ENCODE results near the gene HLCS.

- TF ChIP-seq, protein P1, sequence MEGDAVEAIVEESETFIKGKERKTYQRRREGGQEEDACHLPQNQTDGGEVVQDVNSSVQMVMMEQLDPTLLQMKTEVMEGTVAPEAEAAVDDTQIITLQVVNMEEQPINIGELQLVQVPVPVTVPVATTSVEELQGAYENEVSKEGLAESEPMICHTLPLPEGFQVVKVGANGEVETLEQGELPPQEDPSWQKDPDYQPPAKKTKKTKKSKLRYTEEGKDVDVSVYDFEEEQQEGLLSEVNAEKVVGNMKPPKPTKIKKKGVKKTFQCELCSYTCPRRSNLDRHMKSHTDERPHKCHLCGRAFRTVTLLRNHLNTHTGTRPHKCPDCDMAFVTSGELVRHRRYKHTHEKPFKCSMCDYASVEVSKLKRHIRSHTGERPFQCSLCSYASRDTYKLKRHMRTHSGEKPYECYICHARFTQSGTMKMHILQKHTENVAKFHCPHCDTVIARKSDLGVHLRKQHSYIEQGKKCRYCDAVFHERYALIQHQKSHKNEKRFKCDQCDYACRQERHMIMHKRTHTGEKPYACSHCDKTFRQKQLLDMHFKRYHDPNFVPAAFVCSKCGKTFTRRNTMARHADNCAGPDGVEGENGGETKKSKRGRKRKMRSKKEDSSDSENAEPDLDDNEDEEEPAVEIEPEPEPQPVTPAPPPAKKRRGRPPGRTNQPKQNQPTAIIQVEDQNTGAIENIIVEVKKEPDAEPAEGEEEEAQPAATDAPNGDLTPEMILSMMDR (IDR thresholded peaks at IDR 0.05), result no peak
- TF ChIP-seq POLR2AphosphoS5 (IDR thresholded peaks at IDR 0.05), result peak; percentile 44
Observed at GRCh38 chr21:36754241-36754898, 212.1 kb downstream of the HLCS start.

Measured in prostate gland (tissue), 2 donors.